Fibroblast of the aortic adventitia (primary cell): ENCODE data around the gene ABCA1. TPM values are rescaled to one million over a fixed set of nuclear protein-coding genes. Genes with fewer than 3 reads are reported as not detected.

Experiments used
- DNase-seq: peaks from one replicate; pipeline ENCODE4 v3.0.0-alpha.2; 2010; ENCODE audit warnings: low read depth
- H3K4me3 ChIP-seq: 2 replicates; pipeline ENCODE4 v1.5.1; 2011; ENCODE audit warnings: low read depth, mild to moderate bottlenecking, control low read depth, low read length, moderate library complexity
- CTCF ChIP-seq: IDR thresholded peaks from 2 replicates; pipeline ENCODE4 v1.5.1; 2011; ENCODE audit warnings: mild to moderate bottlenecking, low read length, control low read depth, inconsistent platforms; ENCODE audit not compliant: insufficient read depth
- total RNA-seq: library from RNA; depleted of rRNA; stranded (reverse); fragments of >200 nt; gene quantifications from 2 replicates; pipeline ENCODE4 v1.2.3, GENCODE V29; 2012; ENCODE audit warnings: low replicate concordance

ABCA1 gene
- total RNA-seq, 1 donor, result 40.1 TPM

DNA sequence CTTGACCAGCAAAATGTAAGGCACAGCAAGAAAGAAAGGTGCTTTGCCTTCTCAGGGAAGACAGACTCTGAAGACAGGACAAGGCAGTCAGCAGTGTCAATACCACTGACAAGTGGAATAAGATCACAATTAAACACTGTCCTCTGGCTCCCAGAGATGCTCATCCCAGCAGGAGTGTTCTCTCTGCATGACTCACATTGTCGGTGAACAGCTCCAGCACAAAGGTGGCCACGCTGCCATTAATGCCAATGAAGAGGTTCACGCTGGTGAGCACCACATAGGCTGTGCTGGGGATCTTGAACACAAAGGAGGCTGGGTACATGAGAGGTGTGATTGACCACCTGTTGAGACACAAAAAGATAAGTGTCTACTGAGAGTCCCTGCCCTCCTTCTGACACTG, 132.1 kb downstream of the ABCA1 start:
- no peak for TF ChIP-seq CTCF
- H3K4me3 ChIP-seq, result no peak overlapping the region
- DNase-seq, result no peak

DNA sequence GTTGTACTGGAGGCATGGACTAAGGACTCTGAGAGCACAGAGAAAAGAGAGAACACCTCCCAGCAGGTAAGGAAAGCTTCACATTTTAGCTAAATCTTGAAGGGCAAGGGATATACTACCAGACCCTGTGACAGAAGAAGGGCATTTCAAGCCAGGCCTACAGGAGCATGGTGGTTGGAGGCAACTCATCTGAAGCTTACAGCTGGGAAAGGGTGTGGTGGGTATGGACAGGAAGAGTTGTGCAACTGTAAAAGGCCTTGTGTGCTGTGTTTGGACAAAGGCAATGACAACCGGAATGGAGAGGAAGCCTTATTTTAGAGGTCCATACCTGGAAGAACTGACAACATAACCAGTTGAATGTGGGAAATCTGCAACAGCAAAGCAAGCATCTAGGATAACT, 132.9 kb downstream of the ABCA1 start:
- peak; percentile 31 for DNase-seq
- TF ChIP-seq CTCF, result no peak
- H3K4me3 ChIP-seq, result no peak overlapping the region

DNA sequence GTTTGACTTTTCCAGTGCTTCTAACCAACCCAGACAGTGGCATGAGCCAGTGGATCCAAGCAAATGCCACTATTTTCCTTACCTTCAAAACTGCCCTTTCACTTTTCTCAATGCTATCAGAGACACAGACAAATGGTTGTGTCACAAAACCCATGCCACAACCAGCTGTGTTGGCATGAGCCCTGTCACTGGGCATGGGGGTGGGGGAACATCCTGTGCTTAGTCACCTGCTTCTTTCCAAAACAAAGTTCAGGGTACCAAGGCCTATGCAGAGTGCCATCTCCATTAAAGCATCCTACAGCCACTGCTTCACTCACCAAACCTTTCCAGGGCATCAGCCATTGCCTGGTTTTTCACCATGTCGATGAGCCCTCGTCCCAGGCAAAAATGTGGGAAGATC, 133.9 kb downstream of the ABCA1 start:
- no peak for DNase-seq
- no peak overlapping the region for H3K4me3 ChIP-seq
- TF ChIP-seq CTCF, result no peak

DNA sequence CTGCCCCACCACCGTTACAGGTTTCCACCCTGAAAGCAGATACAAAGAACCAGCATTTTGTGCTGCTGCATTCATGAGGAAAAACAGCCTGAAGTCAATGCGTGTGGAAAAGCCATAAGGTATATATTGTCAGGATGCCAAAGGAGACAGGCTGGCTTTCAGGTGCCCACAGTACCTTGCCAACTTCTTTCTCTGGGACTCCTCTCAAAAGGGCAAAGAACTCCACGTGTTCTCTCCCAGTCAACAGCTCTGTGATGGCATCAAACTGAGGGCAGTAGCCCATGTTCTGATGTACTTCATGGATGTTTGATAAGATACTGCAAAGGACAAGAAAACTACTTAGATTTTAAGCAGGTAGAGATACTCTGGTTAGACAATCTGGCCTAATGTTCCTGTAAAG, 139.7 kb downstream of the ABCA1 start:
- no peak for TF ChIP-seq CTCF
- no peak overlapping the region for H3K4me3 ChIP-seq
- DNase-seq, result no peak

DNA sequence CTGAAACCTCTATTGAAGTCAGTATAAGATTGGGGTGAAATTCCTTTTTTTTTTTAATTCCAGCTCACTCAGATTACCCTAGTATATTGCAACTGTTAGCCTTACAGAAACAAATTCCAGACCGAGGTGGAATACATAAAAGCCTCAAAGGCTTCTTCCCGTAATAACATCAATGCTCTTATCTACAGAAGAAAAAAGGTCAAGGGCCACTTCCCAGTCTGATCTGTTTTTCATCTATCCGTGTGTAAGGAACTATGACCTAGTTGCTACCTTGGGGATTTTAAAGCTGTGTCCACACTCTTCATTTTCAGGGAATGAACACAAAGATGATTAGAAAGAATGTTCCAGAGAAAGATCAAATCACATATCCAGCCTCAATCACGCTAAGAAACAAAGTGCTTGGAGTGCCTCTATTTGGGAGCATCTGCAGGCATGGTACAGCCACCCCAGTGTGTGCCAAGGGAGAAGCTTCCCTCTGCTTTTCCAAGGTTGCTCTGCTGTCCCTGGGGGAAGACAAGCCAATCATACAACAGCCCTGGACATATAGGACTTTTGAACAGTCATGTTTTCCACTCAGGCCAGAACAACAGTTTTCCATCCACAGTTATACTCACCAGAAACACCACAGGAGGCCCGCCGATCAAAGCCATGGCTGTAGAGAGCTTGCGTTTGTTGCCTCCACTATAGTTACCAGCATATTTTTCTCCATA, 140.5 kb downstream of the ABCA1 start:
- no peak overlapping the region for H3K4me3 ChIP-seq
- DNase-seq, result no peak
- no peak for TF ChIP-seq CTCF

GRCh38 chr9:104786293-104786692, 141.7 kb downstream of the ABCA1 start:
- no peak for TF ChIP-seq CTCF
- DNase-seq, result no peak
- no peak overlapping the region for H3K4me3 ChIP-seq

GRCh38 chr9:104784098-104784497, 143.9 kb downstream of the ABCA1 start:
- no peak for TF ChIP-seq CTCF
- DNase-seq, result no peak
- no peak overlapping the region for H3K4me3 ChIP-seq
